DMS79 treated with DMSO at 0.1 percent for 48 hours (cell line): ENCODE data around the gene ADAM10.
"Not testable (repeated sequence)": the region's sequence is repeated elsewhere in the genome, so short reads cannot be mapped to it uniquely, and the experiment has no call there.

Source experiments
- DNase-seq: peaks from one replicate; lab custom pipeline; 2025; lab: John Stamatoyannopoulos, UW

ADAM10 gene

DNA sequence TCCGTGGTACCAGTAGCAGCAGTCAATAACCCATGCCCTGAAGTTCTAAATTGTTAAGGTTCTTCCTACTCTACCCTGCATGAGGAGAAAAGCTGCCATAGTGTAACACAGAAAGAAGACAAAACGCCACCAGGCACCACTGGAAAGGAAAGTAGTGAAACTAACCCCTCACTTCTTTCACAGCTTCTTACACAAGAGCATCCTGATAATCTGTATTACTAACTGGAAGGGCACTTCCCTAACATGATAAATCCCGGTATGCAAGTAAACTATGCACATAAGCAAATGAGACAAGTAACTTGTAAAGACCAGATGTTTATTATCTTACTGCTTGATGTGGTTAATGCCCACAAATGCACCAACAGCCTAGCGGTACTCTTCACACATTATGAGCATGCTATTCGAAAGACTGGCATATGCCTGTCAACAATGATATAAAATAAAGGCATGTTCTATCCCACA lies 141.3 kb downstream of the ADAM10 start:
- DNase-seq, result no peak

DNA sequence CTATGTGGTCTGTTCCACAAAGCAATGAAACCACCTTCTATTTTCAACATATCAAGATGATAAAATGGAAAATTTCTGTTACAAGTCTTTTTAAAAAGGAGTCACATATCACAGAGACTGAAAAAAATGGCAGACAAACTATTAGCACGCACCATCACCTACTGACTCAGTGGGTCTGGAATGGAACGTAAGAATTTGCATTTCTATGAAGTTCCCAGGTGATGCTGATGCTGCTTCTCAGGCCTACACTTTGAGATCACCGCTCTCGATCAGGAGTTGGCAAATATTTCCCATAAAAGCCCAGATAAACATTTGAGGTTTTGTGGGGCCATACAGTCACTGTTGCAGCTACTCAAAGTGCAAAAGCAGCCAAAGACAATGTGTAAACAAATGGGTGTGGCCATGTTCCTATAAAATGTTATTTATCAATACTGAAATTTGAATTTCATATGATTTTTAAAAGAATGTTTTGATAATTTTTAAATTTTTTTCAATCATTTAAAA lies 142.9 kb downstream of the ADAM10 start:
- no peak for DNase-seq

DNA sequence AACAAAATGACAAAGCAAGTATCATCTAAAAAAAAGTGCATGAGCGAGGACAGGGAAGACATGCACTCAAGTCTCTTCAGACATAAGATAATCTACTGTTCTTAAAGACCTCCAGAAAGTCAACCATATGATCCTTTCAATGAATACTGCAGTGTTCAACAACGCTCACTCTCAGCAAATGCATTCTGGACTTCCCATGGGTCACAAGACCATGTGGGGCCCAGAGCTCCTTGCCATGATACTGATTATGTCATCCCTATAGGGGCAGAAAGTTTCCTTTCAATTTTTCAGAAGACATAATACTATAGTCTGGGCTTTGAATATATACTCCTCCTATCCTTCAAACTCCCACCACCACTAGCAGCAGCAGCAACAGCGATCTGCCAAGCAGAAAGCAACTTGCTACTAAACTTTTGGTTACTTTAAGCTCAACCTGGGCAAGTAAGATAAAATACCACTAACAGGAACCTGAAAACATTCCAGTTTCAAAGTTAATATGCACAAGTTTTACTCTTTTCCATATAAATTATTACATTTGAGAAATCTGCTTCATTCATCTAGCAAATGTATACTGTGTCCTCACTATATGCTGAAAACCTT lies 143.5 kb downstream of the ADAM10 start:
- no peak for DNase-seq

DNA sequence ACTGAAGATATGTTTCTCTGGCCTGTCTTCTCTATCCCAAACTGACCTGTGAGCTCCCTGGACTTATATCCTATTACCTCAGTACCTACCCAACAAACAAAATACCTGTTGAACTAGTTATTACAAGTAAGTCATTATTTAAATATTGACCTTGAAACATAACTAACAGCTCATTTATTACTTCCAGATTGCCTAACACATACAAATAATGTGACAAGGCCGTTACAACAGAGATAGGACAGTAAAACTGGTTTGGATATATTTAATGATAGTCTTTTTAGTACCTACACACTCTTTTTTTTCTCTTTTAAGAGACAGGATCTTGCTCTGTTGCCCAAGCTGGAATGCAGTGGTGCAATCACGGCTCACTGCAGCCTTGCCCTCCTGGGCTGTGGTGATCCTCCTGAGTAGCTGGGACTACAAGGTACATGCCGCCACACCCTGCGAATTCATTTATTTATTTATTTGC lies 145.0 kb downstream of the ADAM10 start:
- no peak for DNase-seq

DNA sequence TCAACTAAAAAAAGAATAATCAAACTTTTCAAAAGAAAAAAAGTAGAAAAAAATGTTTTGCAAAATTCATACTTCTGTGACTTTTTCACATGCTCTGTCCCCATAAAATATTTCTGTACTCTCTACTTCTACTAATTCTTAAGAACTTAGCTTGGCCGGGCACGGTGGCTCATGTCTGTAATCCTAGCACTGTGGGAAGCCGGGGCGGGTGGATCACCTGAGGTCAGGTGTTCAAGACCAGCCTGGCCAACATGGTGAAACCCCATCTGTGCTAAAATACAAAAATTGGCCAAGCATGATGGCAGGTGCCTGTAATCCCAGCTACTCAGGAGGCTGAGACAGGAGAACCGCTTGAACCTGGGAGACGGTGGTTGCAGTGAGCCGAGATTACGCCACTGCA lies 145.6 kb downstream of the ADAM10 start:
- not testable (repeated sequence) for DNase-seq

DNA sequence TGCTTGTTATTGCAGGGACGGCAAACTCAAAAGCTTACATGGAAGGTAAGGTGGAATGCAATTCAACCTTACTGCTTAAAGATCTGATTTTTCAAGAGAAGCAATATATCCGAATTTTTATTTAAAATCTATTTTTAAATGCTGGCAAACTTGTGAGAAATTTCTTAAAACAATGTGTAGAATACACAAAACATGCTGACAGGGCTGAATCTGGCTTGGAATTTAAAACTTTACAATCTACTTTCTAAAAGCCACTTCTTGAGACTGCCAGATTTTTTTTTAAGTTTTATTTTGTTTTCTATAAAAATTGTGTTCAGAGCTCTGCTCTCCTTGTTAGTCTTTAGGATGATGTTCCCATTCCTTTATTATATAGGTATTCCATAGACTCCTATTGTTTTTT lies 146.7 kb downstream of the ADAM10 start:
- DNase-seq, result no peak

DNA sequence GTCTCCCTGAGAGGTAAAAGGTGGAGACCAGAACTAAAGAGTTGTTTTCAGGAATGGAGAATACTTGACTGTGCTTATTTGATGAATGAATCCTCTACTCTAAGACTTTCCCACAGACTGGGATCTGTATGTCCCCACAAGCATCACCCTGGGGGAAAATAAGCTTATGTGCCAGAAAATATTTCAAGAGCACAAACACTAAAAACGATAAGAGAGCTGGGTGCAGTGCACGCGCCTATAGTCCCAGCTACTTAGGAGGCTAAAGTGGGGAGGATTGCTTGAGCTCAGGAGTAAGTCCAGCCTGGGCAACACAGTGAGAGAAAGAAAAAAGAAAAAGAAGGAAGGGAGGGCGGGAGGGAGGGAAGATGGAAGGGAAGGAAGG lies 150.7 kb downstream of the ADAM10 start:
- no peak for DNase-seq

DNA sequence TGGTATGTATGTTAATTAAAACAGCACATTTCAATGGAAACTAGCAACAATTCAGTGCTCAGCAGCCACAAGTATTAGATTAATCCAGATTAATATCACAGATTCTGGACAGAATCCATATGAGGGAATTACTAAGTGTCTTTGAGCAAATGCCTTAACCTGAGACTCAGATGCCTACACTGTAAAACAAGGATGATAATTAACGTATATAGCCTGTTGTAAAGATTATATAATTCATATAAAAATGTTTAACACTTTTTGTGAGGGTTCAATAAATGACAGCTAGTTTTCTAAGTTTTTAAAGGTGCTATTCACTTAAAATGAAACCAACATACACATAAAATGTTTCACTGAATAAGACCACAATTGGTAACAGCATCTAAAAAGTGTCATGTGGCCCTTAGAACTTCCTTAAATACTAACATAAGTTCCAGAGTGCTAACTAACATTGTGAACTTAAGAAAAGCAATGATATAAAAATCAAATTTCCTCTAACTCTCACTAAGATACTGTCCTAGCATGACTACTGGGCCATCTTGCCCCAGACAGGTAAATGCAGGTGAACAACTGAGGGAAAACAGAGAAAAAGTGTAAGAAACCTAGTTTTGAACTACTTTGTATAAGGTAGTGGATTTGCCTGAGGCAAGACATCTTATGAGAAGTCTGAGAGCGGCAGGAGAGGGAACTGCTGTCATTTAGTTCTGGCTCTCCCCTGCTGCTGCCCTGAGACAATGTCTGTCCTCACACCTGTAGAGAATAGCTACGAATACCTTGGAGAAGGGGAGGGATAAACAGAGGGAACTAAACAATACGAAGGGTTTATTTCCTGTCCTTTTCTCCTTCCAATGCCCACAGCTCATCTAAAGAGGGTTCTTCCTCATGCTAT lies 151.3 kb downstream of the ADAM10 start:
- no peak for DNase-seq

DNA sequence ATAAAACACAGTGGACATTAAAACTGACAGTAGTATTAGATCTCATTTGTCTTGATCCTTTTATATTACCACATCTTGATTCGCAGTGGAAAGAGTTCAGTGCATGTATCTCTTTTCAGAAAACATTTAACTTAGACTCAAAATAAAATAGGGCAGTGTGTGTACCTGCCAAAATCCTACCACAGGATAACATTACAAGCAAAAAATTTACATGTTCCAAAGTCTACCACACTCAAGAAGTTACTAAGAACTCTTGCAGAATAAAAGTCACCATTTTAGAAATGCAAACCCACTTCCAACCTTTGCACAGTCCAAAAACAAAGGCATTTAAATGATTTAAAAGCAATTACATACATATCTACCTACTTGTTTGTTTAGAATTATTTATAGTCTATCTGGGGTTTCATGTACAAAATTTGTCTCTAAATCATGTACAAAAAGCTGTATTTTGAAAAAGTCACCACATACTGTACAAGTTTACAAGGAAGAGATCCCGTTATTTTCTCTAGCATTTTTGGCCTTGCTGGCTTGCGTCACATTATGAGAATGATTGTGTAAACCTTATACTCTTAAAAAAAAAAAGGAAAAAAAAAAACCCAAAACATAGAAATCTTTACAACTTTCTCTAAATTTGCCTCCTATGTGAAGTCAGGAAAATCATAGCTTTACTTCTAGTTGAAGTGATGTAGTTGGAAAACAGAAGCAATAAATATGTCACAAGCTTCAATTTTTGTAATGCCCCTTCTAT lies 153.8 kb downstream of the ADAM10 start:
- DNase-seq, result no peak

DNA sequence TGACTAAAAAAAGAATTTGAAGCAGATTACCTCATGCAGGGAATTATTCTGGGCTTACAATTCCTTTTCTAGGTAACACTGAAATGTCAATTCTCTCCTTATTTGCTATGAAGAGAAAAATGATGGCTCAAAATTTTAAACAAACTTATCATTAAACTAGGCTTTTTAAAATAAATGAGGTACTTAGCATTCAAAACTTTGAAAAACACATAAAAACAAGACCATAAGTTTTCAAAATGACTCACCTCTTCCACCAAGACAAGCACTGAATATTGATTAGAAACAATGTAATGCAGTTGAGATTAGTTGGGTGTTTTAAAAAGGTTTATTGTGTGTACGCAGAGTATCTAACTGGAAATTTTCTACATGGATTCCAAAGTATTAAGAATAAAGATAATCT lies 154.6 kb downstream of the ADAM10 start:
- DNase-seq, result no peak

DNA sequence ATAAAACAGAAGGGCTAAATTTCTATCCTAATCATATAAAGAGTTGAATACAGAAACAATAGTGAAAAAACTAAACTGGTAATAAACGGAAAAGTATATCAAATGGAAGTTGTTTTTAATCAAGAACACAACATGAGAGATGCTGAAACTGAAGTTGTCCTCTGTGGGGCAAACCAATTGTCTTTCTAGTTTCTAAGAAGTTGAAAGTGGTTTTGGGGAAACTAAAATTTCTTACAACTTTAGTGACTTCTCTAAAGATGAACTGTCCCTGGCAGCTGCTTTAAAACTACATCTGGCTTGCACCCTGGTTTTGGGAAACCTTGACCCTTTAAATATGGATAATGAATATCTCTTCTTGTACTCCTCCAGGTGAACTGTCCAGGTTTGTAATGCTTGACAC lies 155.6 kb downstream of the ADAM10 start:
- DNase-seq, result no peak

DNA sequence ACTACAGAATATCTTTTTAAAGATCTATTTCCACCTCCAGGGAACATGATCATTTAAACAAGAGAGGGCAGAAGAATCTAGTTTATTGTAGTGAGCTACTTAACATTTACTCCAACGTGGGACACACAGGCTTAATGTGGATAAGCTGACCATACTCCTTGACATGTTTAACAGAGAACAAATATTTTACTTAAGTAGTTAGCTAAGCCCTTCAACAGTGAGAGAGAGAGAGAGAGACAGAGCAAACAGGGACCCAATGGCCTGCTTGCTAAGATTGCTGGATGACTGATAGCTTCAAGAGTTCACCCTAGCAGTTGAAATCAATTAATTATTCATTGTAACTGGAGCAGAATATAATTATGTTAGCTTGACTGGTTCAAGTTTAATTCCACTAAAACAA lies 158.6 kb downstream of the ADAM10 start:
- peak; percentile 19 for DNase-seq

DNA sequence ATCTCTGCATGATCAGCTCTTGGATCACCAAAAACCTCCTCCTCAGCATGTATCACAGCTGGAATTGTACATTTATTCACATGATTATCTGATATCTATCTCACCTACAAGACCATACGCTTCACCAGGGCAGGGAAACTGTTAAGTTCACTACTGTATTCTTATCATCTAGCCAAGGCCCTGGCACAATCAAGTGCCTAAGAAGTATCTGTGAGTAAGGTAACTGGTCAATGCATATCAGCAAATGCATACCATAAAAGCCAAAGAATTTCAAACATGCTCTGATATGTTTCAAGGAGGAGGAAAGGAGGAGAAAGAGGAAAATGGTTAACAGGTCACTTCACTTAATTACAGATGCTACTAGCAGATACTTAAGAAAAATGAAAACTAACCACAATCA lies 159.3 kb downstream of the ADAM10 start:
- DNase-seq, result no peak

DNA sequence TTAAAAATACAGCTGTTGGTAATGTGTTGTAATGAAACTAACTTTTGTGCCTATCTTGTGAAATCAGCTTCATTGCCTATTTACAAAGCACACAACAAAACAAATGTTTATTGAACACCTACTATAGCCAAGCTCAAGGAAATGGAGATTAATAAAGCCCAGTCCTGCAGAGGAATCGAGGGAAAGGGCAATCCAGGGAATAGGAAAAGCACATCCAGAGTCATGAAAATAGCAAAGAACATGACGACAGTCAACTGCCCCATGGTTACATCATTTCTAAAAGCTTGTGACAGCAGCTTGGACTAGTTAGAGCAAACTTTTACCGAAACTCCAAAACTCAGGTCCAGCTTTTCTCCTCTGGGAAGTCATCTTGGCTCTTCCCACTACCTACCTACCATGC lies 160.5 kb downstream of the ADAM10 start:
- DNase-seq, result no peak

DNA sequence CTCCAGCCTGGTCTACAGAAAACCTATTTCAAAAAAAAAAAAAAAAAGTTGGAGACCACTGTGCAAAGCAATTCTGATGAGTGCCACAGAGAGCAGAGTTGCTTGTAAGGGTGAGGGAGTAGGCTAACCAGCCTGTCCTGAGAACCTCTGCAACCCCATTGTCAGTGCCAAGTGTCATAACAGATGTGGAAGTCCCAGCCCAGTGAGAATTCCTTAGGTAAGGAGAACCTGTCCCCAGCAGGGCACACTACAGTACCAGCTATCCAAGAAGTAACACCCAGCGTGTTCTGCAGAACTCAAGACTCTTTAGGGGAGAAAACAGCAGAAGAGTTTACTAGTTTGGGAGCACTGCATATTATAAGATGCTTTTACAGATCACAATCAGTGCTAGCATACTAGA lies 161.4 kb downstream of the ADAM10 start:
- DNase-seq, result no peak

DNA sequence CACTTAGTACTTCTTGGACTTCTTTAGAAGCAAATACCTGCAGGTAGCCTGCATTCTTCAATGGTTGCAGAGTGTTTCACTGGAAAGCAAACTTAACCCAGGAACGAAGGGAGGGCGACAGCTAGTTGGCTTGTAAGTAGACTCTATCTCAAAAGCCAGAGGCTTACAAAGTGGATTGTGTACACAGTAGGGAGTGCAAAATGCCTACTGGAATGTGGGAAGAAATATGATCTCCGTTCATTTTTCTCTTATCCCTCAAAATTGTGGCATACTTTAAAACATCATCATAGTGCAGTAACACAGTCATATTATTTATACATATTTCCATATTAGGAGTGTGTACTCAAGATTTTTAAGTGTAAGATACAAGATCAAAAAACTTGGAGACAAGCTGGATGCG lies 162.0 kb downstream of the ADAM10 start:
- DNase-seq, result no peak

DNA sequence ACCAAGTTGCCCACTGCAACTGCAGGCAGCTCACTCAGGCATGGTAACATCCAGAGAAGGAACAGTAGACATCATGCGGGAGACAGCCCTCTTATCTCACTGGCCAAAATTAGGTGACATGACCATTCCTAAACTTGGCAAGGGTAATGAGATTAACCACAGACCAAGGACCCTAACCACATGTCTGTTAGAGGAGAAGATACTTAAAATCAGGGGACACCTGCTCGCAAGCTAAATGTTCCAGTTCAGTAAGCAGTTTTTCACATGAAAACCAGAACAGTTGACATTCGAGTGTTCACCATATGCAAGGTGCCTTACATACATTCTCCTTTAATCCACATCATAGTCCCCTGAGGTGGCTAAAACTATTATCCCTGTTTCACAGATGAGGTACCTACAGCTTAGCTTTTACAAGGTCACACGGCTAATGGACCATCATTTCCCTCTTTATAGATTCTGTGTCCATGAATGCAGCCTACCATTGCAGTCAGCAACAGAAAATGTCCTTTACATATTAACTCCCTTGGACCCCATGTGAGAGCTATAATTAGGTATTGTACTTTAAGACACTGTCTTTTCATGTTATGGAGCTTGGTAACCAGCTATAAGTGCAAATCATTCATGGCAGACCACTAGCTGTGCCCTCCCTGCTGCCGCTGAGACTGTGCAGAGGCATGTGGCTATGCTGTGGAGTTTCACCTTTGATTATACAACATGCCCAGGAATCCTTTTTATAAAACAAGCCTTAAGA lies 163.6 kb downstream of the ADAM10 start:
- peak; percentile 24 for DNase-seq

DNA sequence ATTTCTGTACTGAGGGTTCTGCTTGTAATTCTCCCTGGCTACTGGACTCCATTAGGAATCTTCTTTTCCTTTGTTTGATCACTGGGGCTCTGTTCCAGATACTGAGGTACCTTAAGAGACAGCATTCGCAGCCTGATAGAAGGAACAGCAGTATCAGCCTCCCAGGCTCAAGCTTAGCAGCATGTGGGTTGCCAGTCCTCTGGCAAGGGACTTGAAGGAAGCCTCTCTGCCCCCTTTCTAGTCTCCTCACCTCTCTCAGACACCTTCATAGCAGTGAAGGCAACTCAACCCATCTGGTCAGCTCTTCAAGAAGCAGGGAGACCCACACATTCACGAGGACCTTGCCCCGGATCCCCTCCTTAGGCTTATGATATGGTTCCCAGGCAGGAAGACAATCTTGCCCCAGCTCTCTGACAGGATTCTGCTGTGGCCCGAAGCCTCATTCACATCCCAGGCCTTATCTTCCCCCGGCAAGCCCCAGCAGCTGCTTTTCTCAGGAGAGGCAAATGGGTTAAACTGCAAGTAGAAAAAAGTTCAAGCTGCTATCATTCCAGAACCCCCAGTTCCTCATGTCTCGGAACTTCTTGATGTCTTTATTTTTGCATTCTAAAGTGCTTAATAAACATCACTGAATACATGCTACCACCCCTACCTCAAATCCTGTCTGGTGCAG lies 164.6 kb downstream of the ADAM10 start:
- no peak for DNase-seq

DNA sequence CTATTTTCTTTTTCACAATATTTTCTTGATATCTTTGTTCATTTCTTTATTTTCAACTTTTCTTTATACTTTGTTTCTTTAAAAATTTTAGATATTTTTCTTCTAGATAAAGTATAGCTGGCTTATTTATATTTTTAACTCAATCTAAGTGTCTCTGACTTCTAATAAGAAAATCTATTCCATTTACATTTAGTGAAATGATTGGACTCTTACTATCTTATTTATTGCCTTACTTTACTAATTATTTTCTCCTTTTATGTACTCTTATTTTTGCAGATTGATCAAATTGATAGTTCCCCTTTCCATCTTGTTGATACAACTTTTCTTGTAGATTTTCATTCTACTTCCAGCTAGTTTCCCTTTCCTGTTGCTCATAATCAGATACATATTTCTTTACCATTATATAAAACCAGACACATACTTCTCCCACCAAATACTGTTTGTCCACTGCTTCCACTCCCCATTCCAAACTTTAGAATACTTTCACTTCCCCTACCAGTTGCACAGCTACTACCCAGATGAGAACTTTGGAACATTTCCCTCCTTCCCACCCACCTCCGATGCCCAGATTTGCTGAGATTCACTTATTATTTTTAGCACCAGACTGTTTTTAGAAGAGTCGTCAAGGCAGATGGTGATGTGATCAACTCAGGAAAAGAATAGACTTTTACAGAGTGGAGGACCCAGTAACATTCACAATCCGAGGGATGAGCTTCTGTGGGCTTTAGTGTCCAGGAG lies 166.2 kb downstream of the ADAM10 start:
- no peak for DNase-seq

DNA sequence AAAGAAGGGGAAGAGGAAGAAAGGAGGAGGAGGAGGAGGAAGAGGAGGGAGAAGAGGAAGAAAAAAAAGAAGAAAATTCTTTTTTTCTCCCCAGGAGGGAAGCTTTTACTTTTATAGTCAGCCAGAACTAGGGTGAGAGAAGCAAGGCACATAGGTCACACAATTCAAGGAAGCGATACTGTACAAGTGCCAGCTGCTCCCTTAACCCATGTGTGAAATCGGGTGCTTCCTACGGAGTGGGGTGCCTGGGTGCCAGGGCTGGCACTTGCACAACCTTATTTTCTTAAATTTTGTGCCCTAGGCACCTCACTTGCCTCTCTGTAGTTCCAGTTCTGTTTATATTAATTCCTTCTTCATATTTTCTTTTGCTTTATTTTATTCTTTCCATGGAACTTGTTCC lies 167.3 kb downstream of the ADAM10 start:
- DNase-seq, result no peak

DNA sequence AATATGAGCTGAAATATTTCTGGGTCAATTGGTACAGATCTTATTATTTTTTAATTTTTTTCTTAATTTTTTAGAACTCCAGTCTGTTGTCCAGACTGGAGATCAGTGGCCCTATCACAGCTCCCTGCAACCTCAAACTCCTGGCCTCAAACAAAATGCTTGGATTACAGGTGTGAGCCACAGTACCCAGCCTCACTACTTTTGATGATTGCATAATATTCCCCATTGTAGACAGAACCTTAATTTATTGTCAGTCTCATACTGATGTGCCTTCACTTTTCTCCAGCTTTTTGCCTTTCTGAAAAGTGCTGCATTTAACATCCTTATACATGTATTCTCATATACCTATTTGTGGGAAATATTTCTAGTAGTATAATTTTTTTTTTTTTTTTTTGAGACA lies 172.8 kb downstream of the ADAM10 start:
- DNase-seq, result no peak
